ENCODE measurements around the gene BCLAF1.

BCLAF1 gene

GRCh38 chr6:136265101-136265500 is 24.5 kb downstream of the BCLAF1 start (continued):
- TF ChIP-seq TCF4 (CRISPR knock-in tag; IDR thresholded peaks at IDR 0.05; ENCODE audit: borderline replicate concordance), result no peak
- TF ChIP-seq ARNTL (CRISPR knock-in tag; IDR thresholded peaks at IDR 0.05; ENCODE audit: borderline replicate concordance, low read depth), result no peak

- ATAC-seq, result no peak; the same call in 2 of the 3 replicates
- TF ChIP-seq PATZ1 (CRISPR knock-in tag; IDR thresholded peaks at IDR 0.05; ENCODE audit: borderline replicate concordance), result no peak
- TF ChIP-seq ZNF8 (CRISPR knock-in tag; IDR thresholded peaks at IDR 0.05), result no peak
- TF ChIP-seq ISL1 (CRISPR knock-in tag; IDR thresholded peaks at IDR 0.05), result no peak
- no peak for TF ChIP-seq ZNF565 (CRISPR knock-in tag; conservative IDR thresholded peaks at IDR 0.05; ENCODE audit: low read depth)
- TF ChIP-seq ZNF70 (CRISPR knock-in tag; IDR thresholded peaks at IDR 0.05), result no peak
- TF ChIP-seq ZC3H10 (CRISPR knock-in tag; IDR thresholded peaks at IDR 0.05), result no peak
- TF ChIP-seq POU6F1 (CRISPR knock-in tag; IDR thresholded peaks at IDR 0.05; ENCODE audit: borderline replicate concordance, low read depth), result no peak
- TF ChIP-seq TOX (CRISPR knock-in tag; IDR thresholded peaks at IDR 0.05; ENCODE audit: borderline replicate concordance), result no peak
- no peak for TF ChIP-seq BACH2 (CRISPR knock-in tag; IDR thresholded peaks at IDR 0.05; ENCODE audit: borderline replicate concordance)
- no peak for TF ChIP-seq TSHZ2 (CRISPR knock-in tag; IDR thresholded peaks at IDR 0.05)
- TF ChIP-seq ZFP3 (CRISPR knock-in tag; IDR thresholded peaks at IDR 0.05), result no peak
- no peak for TF ChIP-seq OSR1 (CRISPR knock-in tag; IDR thresholded peaks at IDR 0.05)
- TF ChIP-seq ARNTL (CRISPR knock-in tag; IDR thresholded peaks at IDR 0.05; ENCODE audit: borderline replicate concordance, low read depth), result no peak
- no peak for TF ChIP-seq RARB (CRISPR knock-in tag; IDR thresholded peaks at IDR 0.05)
- no peak for TF ChIP-seq GLIS3 (CRISPR knock-in tag; IDR thresholded peaks at IDR 0.05)
- no peak for TF ChIP-seq CSDC2 (CRISPR knock-in tag; IDR thresholded peaks at IDR 0.05)
- no peak for TF ChIP-seq ZFP30 (CRISPR knock-in tag; IDR thresholded peaks at IDR 0.05)
- no peak for TF ChIP-seq TCF4 (CRISPR knock-in tag; IDR thresholded peaks at IDR 0.05; ENCODE audit: borderline replicate concordance)
- no peak for TF ChIP-seq PPARA (CRISPR knock-in tag; IDR thresholded peaks at IDR 0.05; ENCODE audit: borderline replicate concordance)
- no peak for TF ChIP-seq CREB5 (CRISPR knock-in tag; IDR thresholded peaks at IDR 0.05; ENCODE audit: low read depth)
Measured at GRCh38 chr6:136262940-136263339, 26.7 kb downstream of the BCLAF1 start.

GRCh38 chr6:136254851-136255466 is 34.7 kb downstream of the BCLAF1 start:
- no peak for ATAC-seq
- TF ChIP-seq ESRRG (CRISPR knock-in tag; IDR thresholded peaks at IDR 0.05), result no peak
- TF ChIP-seq CSRNP3 (CRISPR knock-in tag; IDR thresholded peaks at IDR 0.05), result no peak
- no peak for TF ChIP-seq OSR1 (CRISPR knock-in tag; IDR thresholded peaks at IDR 0.05)
- no peak for TF ChIP-seq BACH2 (CRISPR knock-in tag; IDR thresholded peaks at IDR 0.05; ENCODE audit: borderline replicate concordance)
- TF ChIP-seq ZFP30 (CRISPR knock-in tag; IDR thresholded peaks at IDR 0.05), result no peak
- TF ChIP-seq ISL1 (CRISPR knock-in tag; IDR thresholded peaks at IDR 0.05), result no peak
- TF ChIP-seq TOX (CRISPR knock-in tag; IDR thresholded peaks at IDR 0.05; ENCODE audit: borderline replicate concordance), result no peak
- TF ChIP-seq PPARA (CRISPR knock-in tag; IDR thresholded peaks at IDR 0.05; ENCODE audit: borderline replicate concordance), result no peak
- TF ChIP-seq ZNF565 (CRISPR knock-in tag; conservative IDR thresholded peaks at IDR 0.05; ENCODE audit: low read depth), result no peak
- TF ChIP-seq RARB (CRISPR knock-in tag; IDR thresholded peaks at IDR 0.05), result no peak
- TF ChIP-seq TSHZ2 (CRISPR knock-in tag; IDR thresholded peaks at IDR 0.05), result no peak
- no peak for TF ChIP-seq ZNF70 (CRISPR knock-in tag; IDR thresholded peaks at IDR 0.05)
- no peak for TF ChIP-seq CSDC2 (CRISPR knock-in tag; IDR thresholded peaks at IDR 0.05)
- TF ChIP-seq GLIS3 (CRISPR knock-in tag; IDR thresholded peaks at IDR 0.05), result no peak
- TF ChIP-seq TCF4 (CRISPR knock-in tag; IDR thresholded peaks at IDR 0.05; ENCODE audit: borderline replicate concordance), result no peak
- TF ChIP-seq ARNTL (CRISPR knock-in tag; IDR thresholded peaks at IDR 0.05; ENCODE audit: borderline replicate concordance, low read depth), result no peak
- no peak for TF ChIP-seq POU6F1 (CRISPR knock-in tag; IDR thresholded peaks at IDR 0.05; ENCODE audit: borderline replicate concordance, low read depth)
- TF ChIP-seq ZNF8 (CRISPR knock-in tag; IDR thresholded peaks at IDR 0.05), result no peak
